ENCODE data around the gene C1QTNF4.
"Not testable (repeated sequence)": the region's sequence is repeated elsewhere in the genome, so short reads cannot be mapped to it uniquely, and the experiment has no call there.

C1QTNF4 gene

GRCh38 chr11:47565340-47566148, 28.7 kb downstream of the C1QTNF4 start, which contains the start of gene PTPMT1:
Gene PTPMT1 (plus strand): TSS chr11:47565599. CDS start chr11:47565623, 24 bp downstream.
- peak; percentile 40 for DNase-seq (ENCODE audit: low read depth)

GRCh38 chr11:47564933-47565339, 29.3 kb downstream of the C1QTNF4 start:
- DNase-seq (ENCODE audit: low read depth) = no peak

GRCh38 chr11:47564366-47564765, 29.8 kb downstream of the C1QTNF4 start:
- not testable (repeated sequence) for DNase-seq (ENCODE audit: low read depth)

GRCh38 chr11:47562393-47562792, 31.8 kb downstream of the C1QTNF4 start:
- DNase-seq (ENCODE audit: low read depth) = not testable (repeated sequence)

- DNase-seq (ENCODE audit: low read depth) = no peak
Observed at GRCh38 chr11:47560426-47560825, 33.8 kb downstream of the C1QTNF4 start.

- no peak for DNase-seq (ENCODE audit: low read depth)
Observed at GRCh38 chr11:47558695-47559094, 35.5 kb downstream of the C1QTNF4 start.

GRCh38 chr11:47557004-47557403, 37.2 kb downstream of the C1QTNF4 start:
- not testable (repeated sequence) for DNase-seq (ENCODE audit: low read depth)

GRCh38 chr11:47553406-47553743, 40.8 kb downstream of the C1QTNF4 start:
- DNase-seq (ENCODE audit: low read depth) = no peak

GRCh38 chr11:47552566-47553405, 41.4 kb downstream of the C1QTNF4 start, which contains the start of gene CELF1:
Gene CELF1 (minus strand): TSS chr11:47553132. CDS start chr11:47499523, 53,609 bp downstream.
- peak; percentile 78 for DNase-seq (ENCODE audit: low read depth)

GRCh38 chr11:47552056-47552565, 42.1 kb downstream of the C1QTNF4 start:
- DNase-seq (ENCODE audit: low read depth) = no peak

GRCh38 chr11:47551086-47551485, 43.1 kb downstream of the C1QTNF4 start:
- no peak for DNase-seq (ENCODE audit: low read depth)

GRCh38 chr11:47550288-47551047, 43.7 kb downstream of the C1QTNF4 start:
- DNase-seq (ENCODE audit: low read depth) = no peak

GRCh38 chr11:47546274-47546673, 47.9 kb downstream of the C1QTNF4 start:
- DNase-seq (ENCODE audit: low read depth) = not testable (repeated sequence)

- no peak for DNase-seq (ENCODE audit: low read depth)
Observed at GRCh38 chr11:47545298-47545697, 48.9 kb downstream of the C1QTNF4 start.

- no peak for DNase-seq (ENCODE audit: low read depth)
Observed at GRCh38 chr11:47541070-47541469, 53.1 kb downstream of the C1QTNF4 start.

GRCh38 chr11:47539681-47540039, 54.6 kb downstream of the C1QTNF4 start:
- no peak for DNase-seq (ENCODE audit: low read depth)
